ENCODE results near the gene TFCP2L1.

Gene TFCP2L1

GRCh38 chr2:121293450-121294325 is 8.7 kb upstream of the TFCP2L1 start:
- TF ChIP-seq POLR2AphosphoS5 (IDR thresholded peaks at IDR 0.05; ENCODE audit: low read depth, low read length) (no peak), TAF1 (IDR thresholded peaks at IDR 0.05; ENCODE audit: borderline replicate concordance, low read depth, low read length) (no peak), POLR2A (IDR thresholded peaks at IDR 0.05; ENCODE audit: low read depth, low read length) (no peak)
- DNase-seq (ENCODE audit: insufficient read length) = no peak
- no peak for FAIRE-seq

DNA sequence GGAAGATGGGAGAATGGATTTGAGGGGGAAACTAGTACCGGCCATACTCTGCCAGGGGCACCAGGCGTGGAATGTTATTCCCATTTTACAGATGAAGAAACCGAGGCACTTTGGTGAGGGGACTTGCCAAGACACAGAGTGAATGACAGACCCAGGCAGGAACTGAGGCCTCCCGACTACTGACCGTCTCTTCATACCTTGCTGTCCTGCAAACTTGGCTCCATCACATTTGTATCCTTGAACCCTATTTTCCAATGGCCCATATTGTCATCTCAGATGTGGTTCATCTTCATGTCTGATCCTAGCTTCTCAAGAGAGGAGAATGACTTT is 6.2 kb upstream of the TFCP2L1 start:
- FAIRE-seq = no peak
- no peak for TF ChIP-seq POLR2AphosphoS5 (IDR thresholded peaks at IDR 0.05; ENCODE audit: low read depth, low read length)
- TF ChIP-seq TAF1 (IDR thresholded peaks at IDR 0.05; ENCODE audit: borderline replicate concordance, low read depth, low read length) = no peak
- no peak for TF ChIP-seq POLR2A (IDR thresholded peaks at IDR 0.05; ENCODE audit: low read depth, low read length)
- no peak for DNase-seq (ENCODE audit: insufficient read length)

GRCh38 chr2:121289271-121289670 is 4.3 kb upstream of the TFCP2L1 start:
- FAIRE-seq (no peak), DNase-seq (ENCODE audit: insufficient read length) (no peak)
- TF ChIP-seq POLR2A (IDR thresholded peaks at IDR 0.05; ENCODE audit: low read depth, low read length) = no peak
- no peak for TF ChIP-seq POLR2AphosphoS5 (IDR thresholded peaks at IDR 0.05; ENCODE audit: low read depth, low read length)
- no peak for TF ChIP-seq TAF1 (IDR thresholded peaks at IDR 0.05; ENCODE audit: borderline replicate concordance, low read depth, low read length)

DNA sequence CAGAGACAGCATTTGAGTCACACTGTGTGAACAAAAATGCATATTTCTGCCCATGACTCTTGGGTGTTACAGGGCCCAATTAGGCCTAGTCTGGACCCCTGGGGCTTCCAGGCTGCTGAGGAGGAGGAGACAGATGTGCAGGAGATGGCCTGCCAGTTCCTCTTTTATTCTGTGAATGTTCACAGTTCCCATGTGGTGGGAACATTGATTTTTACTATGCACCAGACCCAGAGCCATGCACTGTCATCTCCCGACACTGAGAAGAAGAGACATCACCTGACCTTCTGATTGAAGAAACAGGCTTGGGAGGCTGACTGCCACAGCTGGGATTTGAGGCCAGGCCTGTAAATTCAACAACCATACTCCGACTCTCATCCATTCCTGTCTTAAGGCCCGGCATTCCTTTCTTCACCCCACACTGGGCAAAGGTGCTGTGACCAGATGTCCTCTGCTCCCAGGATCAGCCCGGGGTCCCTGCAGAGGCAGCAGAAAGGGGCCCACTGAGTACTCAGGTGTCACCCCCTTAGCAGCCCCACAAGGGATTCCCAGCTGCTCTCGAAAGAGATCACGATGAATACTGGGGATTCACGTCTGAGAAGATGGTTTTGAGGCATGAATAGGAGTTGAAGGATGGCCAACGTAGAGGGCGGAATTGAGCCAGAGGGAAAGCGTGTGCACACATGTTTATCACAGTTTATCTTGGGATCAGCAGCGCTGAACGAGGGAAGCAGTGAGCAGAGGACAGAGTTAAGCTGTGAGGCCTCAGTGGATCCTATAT is 3.6 kb upstream of the TFCP2L1 start:
- TF ChIP-seq POLR2AphosphoS5 (IDR thresholded peaks at IDR 0.05; ENCODE audit: low read depth, low read length) = no peak
- no peak for TF ChIP-seq TAF1 (IDR thresholded peaks at IDR 0.05; ENCODE audit: borderline replicate concordance, low read depth, low read length)
- FAIRE-seq (no peak), DNase-seq (ENCODE audit: insufficient read length) (no peak)

- DNase-seq (ENCODE audit: insufficient read length) (no peak), FAIRE-seq (no peak)
- TF ChIP-seq POLR2AphosphoS5 (IDR thresholded peaks at IDR 0.05; ENCODE audit: low read depth, low read length) (no peak), TAF1 (IDR thresholded peaks at IDR 0.05; ENCODE audit: borderline replicate concordance, low read depth, low read length) (no peak), POLR2A (IDR thresholded peaks at IDR 0.05; ENCODE audit: low read depth, low read length) (no peak)
Measured at GRCh38 chr2:121287956-121288355, 3.0 kb upstream of the TFCP2L1 start.

DNA sequence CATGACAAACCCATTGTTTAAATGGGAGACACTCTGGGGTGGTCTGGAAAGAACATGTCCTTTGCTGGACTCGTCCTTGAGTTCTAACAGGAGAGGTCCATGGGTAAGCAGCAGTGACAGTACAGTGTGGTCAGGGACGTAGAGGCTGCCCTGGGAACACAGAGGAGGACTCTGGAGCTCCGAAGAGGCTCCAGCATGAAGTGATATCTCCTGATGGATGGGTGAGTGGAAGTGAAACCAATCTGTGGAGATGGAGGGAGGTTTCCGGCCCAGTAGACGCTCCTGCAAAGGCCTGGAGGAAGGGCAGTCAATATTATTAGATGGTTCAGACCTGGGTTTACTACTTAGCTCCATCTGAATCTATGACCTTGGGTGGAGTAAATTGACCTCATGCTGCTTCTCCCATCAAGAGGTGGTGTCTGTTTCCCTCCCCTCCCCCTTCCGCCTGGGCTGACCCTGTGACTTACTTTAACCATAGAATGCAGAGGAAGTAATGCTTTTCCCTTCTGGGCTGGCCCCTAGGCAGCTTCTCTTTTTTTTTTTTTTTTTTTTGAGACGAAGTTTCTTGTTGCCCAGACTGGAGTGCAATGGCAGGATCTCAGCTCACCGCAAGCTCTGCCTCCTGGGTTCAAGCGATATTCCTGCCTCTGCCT is 2.3 kb upstream of the TFCP2L1 start:
- FAIRE-seq (no peak), DNase-seq (ENCODE audit: insufficient read length) (no peak)
- TF ChIP-seq POLR2A (IDR thresholded peaks at IDR 0.05; ENCODE audit: low read depth, low read length) = no peak
- no peak for TF ChIP-seq TAF1 (IDR thresholded peaks at IDR 0.05; ENCODE audit: borderline replicate concordance, low read depth, low read length)
- no peak for TF ChIP-seq POLR2AphosphoS5 (IDR thresholded peaks at IDR 0.05; ENCODE audit: low read depth, low read length)

- no peak for TF ChIP-seq TAF1 (IDR thresholded peaks at IDR 0.05; ENCODE audit: borderline replicate concordance, low read depth, low read length)
- TF ChIP-seq POLR2A (IDR thresholded peaks at IDR 0.05; ENCODE audit: low read depth, low read length) = no peak
- TF ChIP-seq POLR2AphosphoS5 (IDR thresholded peaks at IDR 0.05; ENCODE audit: low read depth, low read length) = no peak
- no peak for FAIRE-seq
- no peak for DNase-seq (ENCODE audit: insufficient read length)
Measured at GRCh38 chr2:121286506-121286905, 1.5 kb upstream of the TFCP2L1 start.

GRCh38 chr2:121285926-121286325 is 924 bp upstream of the TFCP2L1 start:
- no peak for TF ChIP-seq TAF1 (IDR thresholded peaks at IDR 0.05; ENCODE audit: borderline replicate concordance, low read depth, low read length)
- FAIRE-seq = no peak
- DNase-seq (ENCODE audit: insufficient read length) = no peak

- DNase-seq (ENCODE audit: insufficient read length) = no peak
- TF ChIP-seq POLR2AphosphoS5 (IDR thresholded peaks at IDR 0.05; ENCODE audit: low read depth, low read length) (no peak), TAF1 (IDR thresholded peaks at IDR 0.05; ENCODE audit: borderline replicate concordance, low read depth, low read length) (no peak), POLR2A (IDR thresholded peaks at IDR 0.05; ENCODE audit: low read depth, low read length) (no peak)
- no peak for FAIRE-seq
Measured at GRCh38 chr2:121283670-121284462, 1.1 kb downstream of the TFCP2L1 start.

DNA sequence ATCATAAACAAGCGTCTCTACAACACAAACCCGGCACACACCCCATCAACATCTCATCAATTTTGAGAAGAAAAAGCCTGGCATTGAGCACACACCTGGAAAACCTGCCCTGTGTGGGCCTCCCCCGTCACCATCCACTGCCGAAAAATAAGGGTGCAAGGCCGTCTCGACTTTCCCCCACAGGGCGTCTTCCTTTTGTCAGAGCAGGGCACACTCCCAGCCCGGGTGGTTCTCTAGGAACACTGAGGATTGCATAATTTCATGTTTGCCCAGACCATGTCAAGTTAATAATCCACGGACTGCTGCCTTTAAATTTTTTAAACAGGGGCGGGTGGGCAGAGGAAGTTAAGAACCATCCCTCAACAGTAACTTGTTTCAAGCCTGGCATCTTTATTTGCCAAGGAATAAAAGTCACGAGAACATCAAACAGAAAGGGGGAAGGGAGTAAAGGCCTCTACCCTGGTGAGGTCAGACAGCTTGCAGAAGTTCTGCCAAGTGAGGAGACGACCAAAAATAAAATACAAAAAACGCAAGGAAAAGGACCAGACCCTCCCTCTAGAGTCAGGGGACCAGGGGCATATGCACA is 2.1 kb downstream of the TFCP2L1 start:
- TF ChIP-seq POLR2A (IDR thresholded peaks at IDR 0.05; ENCODE audit: low read depth, low read length) (no peak), TAF1 (IDR thresholded peaks at IDR 0.05; ENCODE audit: borderline replicate concordance, low read depth, low read length) (no peak), POLR2AphosphoS5 (IDR thresholded peaks at IDR 0.05; ENCODE audit: low read depth, low read length) (no peak)
- FAIRE-seq = no peak
- no peak for DNase-seq (ENCODE audit: insufficient read length)

GRCh38 chr2:121281694-121282093 is 3.3 kb downstream of the TFCP2L1 start:
- DNase-seq (ENCODE audit: insufficient read length) (no peak), FAIRE-seq (no peak)
- TF ChIP-seq POLR2AphosphoS5 (IDR thresholded peaks at IDR 0.05; ENCODE audit: low read depth, low read length) (no peak), POLR2A (IDR thresholded peaks at IDR 0.05; ENCODE audit: low read depth, low read length) (no peak), TAF1 (IDR thresholded peaks at IDR 0.05; ENCODE audit: borderline replicate concordance, low read depth, low read length) (no peak)
